Measurements from ENCODE around the gene LARP6.
A peak's percentile ranks its signal among the peaks of the same experiment; 100 is the strongest.

GRCh38 chr15:70875001-70875782 is 21.2 kb upstream of the LARP6 start:
- no peak for TF ChIP-seq EP300 (IDR thresholded peaks at IDR 0.05)
- TF ChIP-seq MAX (IDR thresholded peaks at IDR 0.05), result no peak
- TF ChIP-seq CTCF (IDR thresholded peaks at IDR 0.05), result peak; percentile 97
- no peak for TF ChIP-seq POLR2A (IDR thresholded peaks at IDR 0.05; ENCODE audit: low read length)
- no peak for TF ChIP-seq RFX5 (IDR thresholded peaks at IDR 0.05)
- TF ChIP-seq HMGXB4 (CRISPR knock-in tag; IDR thresholded peaks at IDR 0.05; ENCODE audit: borderline replicate concordance), result no peak
- no peak for TF ChIP-seq MAFK (IDR thresholded peaks at IDR 0.05; ENCODE audit: partially characterized antibody)
- no peak for TF ChIP-seq PHF8 (IDR thresholded peaks at IDR 0.05; ENCODE audit: borderline replicate concordance, low read depth)
- no peak for TF ChIP-seq E2F6 (IDR thresholded peaks at IDR 0.05; ENCODE audit: borderline replicate concordance, low read depth)
- TF ChIP-seq HOXA7 (CRISPR knock-in tag; IDR thresholded peaks at IDR 0.05), result no peak
